ENCODE data around the gene OR4C11.

Gene OR4C11, protein sequence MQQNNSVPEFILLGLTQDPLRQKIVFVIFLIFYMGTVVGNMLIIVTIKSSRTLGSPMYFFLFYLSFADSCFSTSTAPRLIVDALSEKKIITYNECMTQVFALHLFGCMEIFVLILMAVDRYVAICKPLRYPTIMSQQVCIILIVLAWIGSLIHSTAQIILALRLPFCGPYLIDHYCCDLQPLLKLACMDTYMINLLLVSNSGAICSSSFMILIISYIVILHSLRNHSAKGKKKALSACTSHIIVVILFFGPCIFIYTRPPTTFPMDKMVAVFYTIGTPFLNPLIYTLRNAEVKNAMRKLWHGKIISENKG

DNA sequence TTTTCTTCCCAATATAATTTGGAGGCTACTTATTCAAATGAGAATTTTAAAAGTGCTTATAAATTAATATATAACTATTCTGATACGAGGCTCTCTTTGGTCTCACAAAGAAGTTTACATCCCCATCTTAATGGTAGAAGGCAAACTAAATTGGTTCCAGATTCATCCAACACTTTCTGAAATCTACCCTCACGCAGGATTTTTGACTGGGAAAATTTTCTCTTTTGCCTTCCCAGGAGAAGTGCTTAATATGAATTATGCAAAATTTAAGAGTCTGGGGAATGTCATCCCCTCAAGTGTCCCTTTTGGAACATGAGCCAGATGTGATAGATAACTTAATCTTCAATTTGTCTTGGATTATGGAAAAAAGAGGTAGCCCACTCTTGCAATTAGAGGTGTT, at the start of gene OR4C11:
Gene OR4C11 (minus strand): TSS at position 101 of the 400 bp plus-strand sequence. CDS start 3,272 bp downstream, outside the sequence.
- no peaks in the 10 kb centered on the region for H3K4me1 Mint-ChIP-seq
- no peaks in the 10 kb centered on the region for H3K36me3 Mint-ChIP-seq (ENCODE audit: insufficient read depth)
- ATAC-seq (replicated peaks; ENCODE audit: extremely low read depth, poor library complexity, severe bottlenecking) (no peak), DNase-seq (ENCODE audit: low spot score in 2 of 2) (no peak)
- no peak within 1 kb of the TSS for H3K4me3 Mint-ChIP-seq
- H3K27me3 Mint-ChIP-seq, result no peaks in the 10 kb centered on the region
- peaks cover 21% of the 10 kb centered on the region for H3K9me3 Mint-ChIP-seq
- no peak within 1 kb of the TSS for H3K27ac Mint-ChIP-seq (ENCODE audit: low read depth)

DNA sequence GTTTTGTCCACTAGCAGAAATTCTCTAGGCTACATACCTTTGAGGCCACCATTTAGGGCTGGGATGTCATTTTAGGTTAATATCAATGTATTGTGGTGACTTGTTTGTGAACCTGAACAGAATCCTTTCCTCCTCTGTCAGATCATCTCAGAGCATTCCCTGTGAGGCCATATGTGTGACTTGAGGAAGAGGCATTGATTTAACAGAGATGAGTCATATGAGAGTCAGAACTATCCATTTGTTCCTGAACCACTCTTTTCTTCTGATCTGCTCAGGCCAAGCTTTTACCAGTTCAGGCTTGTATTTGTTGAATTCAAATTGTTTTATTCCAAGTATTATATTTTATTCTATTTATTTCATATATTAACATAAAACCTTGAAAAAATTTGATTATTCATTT, 47.7 kb upstream of the OR4C11 start:
- Mint-ChIP-seq H3K27me3 (no peaks in the 10 kb centered on the region), H3K9me3 (peaks cover 19% of the 10 kb centered on the region)
- no peak for ATAC-seq (replicated peaks; ENCODE audit: extremely low read depth, poor library complexity, severe bottlenecking)

DNA sequence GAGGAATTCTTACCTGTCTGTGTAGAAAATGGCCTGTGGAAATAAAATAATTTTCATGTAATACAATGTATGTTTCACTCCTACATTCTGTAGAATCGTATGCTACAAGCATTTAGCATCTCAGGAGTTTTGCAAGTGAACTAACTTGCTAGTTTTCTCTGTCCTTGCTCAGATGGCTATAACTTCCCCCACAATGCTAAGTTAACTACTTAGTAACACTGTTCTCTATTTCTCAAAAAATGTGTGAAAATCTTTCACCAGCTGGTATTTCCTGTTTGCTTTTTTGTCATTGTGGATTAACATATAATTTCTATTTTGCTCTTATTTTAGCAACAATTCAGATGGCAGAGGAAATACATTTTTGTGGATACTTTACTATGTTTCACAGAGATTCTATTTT, 45.1 kb upstream of the OR4C11 start:
- ATAC-seq (replicated peaks; ENCODE audit: extremely low read depth, poor library complexity, severe bottlenecking), result no peak
- no peaks in the 10 kb centered on the region for H3K4me1 Mint-ChIP-seq
- H3K36me3 Mint-ChIP-seq (ENCODE audit: insufficient read depth), result no peaks in the 10 kb centered on the region
- no peak for DNase-seq (ENCODE audit: low spot score in 2 of 2)
- H3K4me3 Mint-ChIP-seq, result no peak overlapping the region
- no peak overlapping the region for H3K27ac Mint-ChIP-seq (ENCODE audit: low read depth)
- no peaks in the 10 kb centered on the region for H3K27me3 Mint-ChIP-seq
- peaks cover 18% of the 10 kb centered on the region for H3K9me3 Mint-ChIP-seq

More for the DNA sequence above, 47.7 kb upstream of the OR4C11 start:
- no peaks in the 10 kb centered on the region for H3K4me1 Mint-ChIP-seq
- DNase-seq (ENCODE audit: low spot score in 2 of 2), result no peak
- H3K4me3 Mint-ChIP-seq, result no peak overlapping the region
- H3K27ac Mint-ChIP-seq (ENCODE audit: low read depth), result no peak overlapping the region
- H3K36me3 Mint-ChIP-seq (ENCODE audit: insufficient read depth), result no peaks in the 10 kb centered on the region

DNA sequence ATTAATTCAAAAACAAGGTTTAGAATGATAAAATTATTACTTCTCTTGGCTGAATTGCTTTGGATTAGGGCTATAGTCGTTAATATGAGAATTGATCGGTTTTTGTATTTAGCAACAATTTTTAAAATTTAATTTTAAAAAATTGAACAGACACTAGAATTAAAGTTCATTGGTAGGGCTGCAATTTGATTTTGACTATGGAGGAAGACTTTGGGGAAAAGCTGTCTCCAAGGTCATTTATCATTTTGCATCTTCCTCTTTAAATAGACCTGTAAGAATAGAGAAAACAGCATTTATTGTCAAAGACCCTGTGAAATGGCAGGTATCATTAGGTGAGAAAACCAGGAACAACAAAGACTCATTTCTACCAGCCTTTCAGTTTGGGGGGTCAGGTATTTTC, 40.6 kb upstream of the OR4C11 start, which contains the start of gene OR4S2:
Gene OR4S2 (plus strand): TSS at position 301 of the 400 bp plus-strand sequence. CDS start 2,577 bp downstream, outside the sequence.
- DNase-seq (ENCODE audit: low spot score in 2 of 2), result no peak
- H3K4me3 Mint-ChIP-seq, result no peak within 1 kb of the TSS
- H3K27me3 Mint-ChIP-seq, result no peaks in the 10 kb centered on the region
- peaks cover 17% of the 10 kb centered on the region for H3K9me3 Mint-ChIP-seq
- H3K4me1 Mint-ChIP-seq, result no peaks in the 10 kb centered on the region
- ATAC-seq (replicated peaks; ENCODE audit: extremely low read depth, poor library complexity, severe bottlenecking), result no peak
- H3K36me3 Mint-ChIP-seq (ENCODE audit: insufficient read depth), result no peaks in the 10 kb centered on the region
- H3K27ac Mint-ChIP-seq (ENCODE audit: low read depth), result no peak within 1 kb of the TSS

DNA sequence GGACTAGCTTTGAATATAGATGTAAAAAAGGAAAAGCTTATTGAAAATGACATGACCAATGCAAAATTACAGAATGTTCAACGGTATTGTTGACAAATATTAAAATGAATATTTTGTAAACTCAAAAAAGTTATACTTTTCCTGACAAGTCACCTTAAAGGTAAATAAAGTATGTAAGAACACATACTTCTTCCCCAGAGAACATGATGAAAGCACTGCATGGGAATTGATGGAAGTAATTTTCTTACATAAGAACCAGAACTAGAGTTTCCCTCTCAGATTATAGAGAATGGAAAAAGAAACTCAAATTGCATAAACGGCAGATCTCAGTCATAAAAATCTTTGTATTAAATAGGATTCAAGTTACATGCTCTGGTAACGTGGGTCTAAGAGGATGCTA, 27.4 kb upstream of the OR4C11 start, which contains the start of gene OR4P4:
Gene OR4P4 (plus strand): TSS at position 301 of the 400 bp plus-strand sequence.
- ATAC-seq (replicated peaks; ENCODE audit: extremely low read depth, poor library complexity, severe bottlenecking), result no peak
- Mint-ChIP-seq H3K9me3 (peaks cover 26% of the 10 kb centered on the region), H3K27me3 (no peaks in the 10 kb centered on the region), H3K36me3 (ENCODE audit: insufficient read depth) (no peaks in the 10 kb centered on the region), H3K4me3 (no peak within 1 kb of the TSS), H3K27ac (ENCODE audit: low read depth) (no peak within 1 kb of the TSS), H3K4me1 (no peaks in the 10 kb centered on the region)
- DNase-seq (ENCODE audit: low spot score in 2 of 2), result no peak

DNA sequence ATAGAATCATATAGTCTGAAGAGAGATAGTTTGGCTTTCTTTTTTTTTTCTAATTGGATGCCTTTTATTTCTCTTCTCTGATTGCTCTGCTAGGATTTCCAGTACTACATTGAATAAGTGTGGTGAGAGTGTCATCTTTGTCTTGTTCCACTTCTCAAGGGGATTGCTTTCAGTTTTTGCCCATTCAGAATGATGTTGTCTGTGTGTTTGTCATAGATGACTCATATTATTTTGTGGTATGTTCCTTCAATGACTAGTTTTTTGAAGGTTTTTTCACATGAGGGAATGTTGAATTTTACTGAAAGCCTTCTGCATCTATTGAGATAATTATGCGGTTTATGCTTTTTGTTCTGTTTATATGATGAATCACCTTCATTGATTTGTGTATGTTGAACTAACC, 17.1 kb upstream of the OR4C11 start:
- Mint-ChIP-seq H3K27ac (ENCODE audit: low read depth) (no peak overlapping the region), H3K9me3 (peaks cover 23% of the 10 kb centered on the region), H3K27me3 (no peaks in the 10 kb centered on the region), H3K36me3 (ENCODE audit: insufficient read depth) (no peaks in the 10 kb centered on the region), H3K4me3 (no peak overlapping the region), H3K4me1 (no peaks in the 10 kb centered on the region)
- ATAC-seq (replicated peaks; ENCODE audit: extremely low read depth, poor library complexity, severe bottlenecking) (no peak), DNase-seq (ENCODE audit: low spot score in 2 of 2) (no peak)

DNA sequence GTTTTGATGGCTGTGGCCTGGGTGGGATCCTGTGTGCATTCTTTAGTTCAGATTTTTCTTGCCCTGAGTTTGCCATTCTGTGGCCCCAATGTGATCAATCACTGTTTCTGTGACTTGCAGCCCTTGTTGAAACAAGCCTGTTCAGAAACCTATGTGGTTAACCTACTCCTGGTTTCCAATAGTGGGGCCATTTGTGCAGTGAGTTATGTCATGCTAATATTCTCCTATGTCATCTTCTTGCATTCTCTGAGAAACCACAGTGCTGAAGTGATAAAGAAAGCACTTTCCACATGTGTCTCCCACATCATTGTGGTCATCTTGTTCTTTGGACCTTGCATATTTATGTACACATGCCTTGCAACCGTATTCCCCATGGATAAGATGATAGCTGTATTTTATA, 34.9 kb downstream of the OR4C11 start:
- Mint-ChIP-seq H3K4me3 (no peak overlapping the region), H3K9me3 (peaks cover 16% of the 10 kb centered on the region), H3K4me1 (no peaks in the 10 kb centered on the region), H3K27me3 (no peaks in the 10 kb centered on the region), H3K27ac (ENCODE audit: low read depth) (no peak overlapping the region), H3K36me3 (ENCODE audit: insufficient read depth) (no peaks in the 10 kb centered on the region)
- DNase-seq (ENCODE audit: low spot score in 2 of 2) (no peak), ATAC-seq (replicated peaks; ENCODE audit: extremely low read depth, poor library complexity, severe bottlenecking) (no peak)

DNA sequence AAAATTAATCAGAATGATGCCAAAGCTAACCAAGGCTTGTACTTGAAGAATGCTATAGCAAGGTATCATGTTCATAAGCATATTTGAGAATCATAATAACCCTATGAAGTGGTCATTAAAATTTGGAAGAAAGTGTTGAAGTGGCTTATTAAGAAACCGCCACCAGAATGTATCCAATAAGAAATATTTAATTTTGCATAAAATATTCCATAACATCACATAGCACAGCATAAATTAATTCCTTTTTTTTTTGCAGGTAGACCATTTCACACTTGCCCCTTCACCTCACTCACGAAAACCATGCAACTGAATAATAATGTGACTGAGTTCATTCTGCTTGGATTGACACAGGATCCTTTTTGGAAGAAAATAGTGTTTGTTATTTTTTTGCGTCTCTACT, 35.6 kb downstream of the OR4C11 start, which contains the start of gene OR4C16:
Gene OR4C16 (plus strand): TSS at position 301 of the 400 bp plus-strand sequence. CDS start 0 bp downstream, at position 301.
- H3K9me3 Mint-ChIP-seq, result peaks cover 16% of the 10 kb centered on the region
- no peaks in the 10 kb centered on the region for H3K27me3 Mint-ChIP-seq
- H3K4me3 Mint-ChIP-seq, result no peak within 1 kb of the TSS
- H3K4me1 Mint-ChIP-seq, result no peaks in the 10 kb centered on the region
- no peak within 1 kb of the TSS for H3K27ac Mint-ChIP-seq (ENCODE audit: low read depth)
- DNase-seq (ENCODE audit: low spot score in 2 of 2), result no peak
- ATAC-seq (replicated peaks; ENCODE audit: extremely low read depth, poor library complexity, severe bottlenecking), result no peak
- no peaks in the 10 kb centered on the region for H3K36me3 Mint-ChIP-seq (ENCODE audit: insufficient read depth)

DNA sequence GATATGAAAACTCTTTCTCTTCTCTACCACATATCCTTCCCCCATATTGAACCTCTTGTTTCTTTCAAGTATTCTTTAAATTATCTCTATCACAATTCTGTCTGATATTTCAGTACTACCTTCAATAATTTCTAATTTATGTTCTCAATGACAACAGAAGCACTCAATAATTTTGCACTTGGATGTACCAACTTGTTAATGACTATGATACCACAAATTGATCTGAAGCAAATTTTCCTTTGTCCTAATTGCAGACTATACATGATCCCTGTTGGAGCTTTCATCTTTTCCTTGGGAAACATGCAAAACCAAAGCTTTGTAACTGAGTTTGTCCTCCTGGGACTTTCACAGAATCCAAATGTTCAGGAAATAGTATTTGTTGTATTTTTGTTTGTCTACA, 53.3 kb downstream of the OR4C11 start, which contains the start of gene OR4C15:
Gene OR4C15 (plus strand): TSS at position 301 of the 400 bp plus-strand sequence. CDS start 0 bp downstream, at position 301.
- Mint-ChIP-seq H3K4me3 (no peak within 1 kb of the TSS), H3K36me3 (ENCODE audit: insufficient read depth) (no peaks in the 10 kb centered on the region), H3K27me3 (no peaks in the 10 kb centered on the region), H3K27ac (ENCODE audit: low read depth) (no peak within 1 kb of the TSS), H3K4me1 (no peaks in the 10 kb centered on the region), H3K9me3 (peaks cover 34% of the 10 kb centered on the region)
- ATAC-seq (replicated peaks; ENCODE audit: extremely low read depth, poor library complexity, severe bottlenecking) (no peak), DNase-seq (ENCODE audit: low spot score in 2 of 2) (no peak)

Data from central memory CD8-positive, alpha-beta T cell (primary cell).